ENCODE data around the gene BCORL1.

The BCORL1 gene

GRCh38 chrX:129982300-129983251, at the start of gene BCORL1:
TSS of gene BCORL1 (plus strand) at chrX:129982635. CDS start at chrX:130005232, 22,597 bp downstream.
- DNase-seq, result peak; percentile 81

- no peak for DNase-seq
Observed at GRCh38 chrX:129932821-129933321, 49.6 kb upstream of the BCORL1 start.

- DNase-seq, result no peak
Observed at GRCh38 chrX:129933700-129934099, 48.7 kb upstream of the BCORL1 start.

- DNase-seq, result no peak
Observed at GRCh38 chrX:129934461-129934860, 48.0 kb upstream of the BCORL1 start.

- DNase-seq, result no peak
Observed at GRCh38 chrX:129934952-129935351, 47.5 kb upstream of the BCORL1 start.

GRCh38 chrX:129938081-129938480, 44.4 kb upstream of the BCORL1 start:
- no peak for DNase-seq

- DNase-seq, result no peak
Observed at GRCh38 chrX:129939986-129940385, 42.4 kb upstream of the BCORL1 start.

GRCh38 chrX:129940721-129941120, 41.7 kb upstream of the BCORL1 start:
- no peak for DNase-seq

- no peak for DNase-seq
Observed at GRCh38 chrX:129945131-129945530, 37.3 kb upstream of the BCORL1 start.

- DNase-seq, result no peak
Observed at GRCh38 chrX:129953334-129953648, 29.1 kb upstream of the BCORL1 start.

- DNase-seq, result no peak
Observed at GRCh38 chrX:129953881-129954280, 28.6 kb upstream of the BCORL1 start.

GRCh38 chrX:129954804-129955203, 27.6 kb upstream of the BCORL1 start:
- DNase-seq, result no peak

- DNase-seq, result no peak
Observed at GRCh38 chrX:129955682-129956081, 26.8 kb upstream of the BCORL1 start.

- no peak for DNase-seq
Observed at GRCh38 chrX:129956145-129956544, 26.3 kb upstream of the BCORL1 start.

- no peak for DNase-seq
Observed at GRCh38 chrX:129956765-129957164, 25.7 kb upstream of the BCORL1 start.

- DNase-seq, result peak; percentile 27
Observed at GRCh38 chrX:129957241-129958082, 25.0 kb upstream of the BCORL1 start.

GRCh38 chrX:129958083-129958465, 24.4 kb upstream of the BCORL1 start:
- DNase-seq, result no peak

GRCh38 chrX:129958814-129959492, 23.5 kb upstream of the BCORL1 start:
- DNase-seq, result no peak

GRCh38 chrX:129959493-129959832, 23.0 kb upstream of the BCORL1 start:
- DNase-seq, result no peak

GRCh38 chrX:129961180-129962083, 21.0 kb upstream of the BCORL1 start:
- peak; percentile 33 for DNase-seq

- no peak for DNase-seq
Observed at GRCh38 chrX:129963729-129964128, 18.7 kb upstream of the BCORL1 start.

GRCh38 chrX:129965166-129965565, 17.3 kb upstream of the BCORL1 start:
- DNase-seq, result no peak

Measured in DMS79 (cell line).